ENCODE measurements around the gene DGUOK. TPM values are rescaled to one million over a fixed set of nuclear protein-coding genes. Genes with fewer than 3 reads are reported as not detected.
A peak's percentile ranks its signal among the peaks of the same experiment; 100 is the strongest.

DGUOK gene
- total RNA-seq, 1 donor from 2014 or later = 98.0 TPM

DNA sequence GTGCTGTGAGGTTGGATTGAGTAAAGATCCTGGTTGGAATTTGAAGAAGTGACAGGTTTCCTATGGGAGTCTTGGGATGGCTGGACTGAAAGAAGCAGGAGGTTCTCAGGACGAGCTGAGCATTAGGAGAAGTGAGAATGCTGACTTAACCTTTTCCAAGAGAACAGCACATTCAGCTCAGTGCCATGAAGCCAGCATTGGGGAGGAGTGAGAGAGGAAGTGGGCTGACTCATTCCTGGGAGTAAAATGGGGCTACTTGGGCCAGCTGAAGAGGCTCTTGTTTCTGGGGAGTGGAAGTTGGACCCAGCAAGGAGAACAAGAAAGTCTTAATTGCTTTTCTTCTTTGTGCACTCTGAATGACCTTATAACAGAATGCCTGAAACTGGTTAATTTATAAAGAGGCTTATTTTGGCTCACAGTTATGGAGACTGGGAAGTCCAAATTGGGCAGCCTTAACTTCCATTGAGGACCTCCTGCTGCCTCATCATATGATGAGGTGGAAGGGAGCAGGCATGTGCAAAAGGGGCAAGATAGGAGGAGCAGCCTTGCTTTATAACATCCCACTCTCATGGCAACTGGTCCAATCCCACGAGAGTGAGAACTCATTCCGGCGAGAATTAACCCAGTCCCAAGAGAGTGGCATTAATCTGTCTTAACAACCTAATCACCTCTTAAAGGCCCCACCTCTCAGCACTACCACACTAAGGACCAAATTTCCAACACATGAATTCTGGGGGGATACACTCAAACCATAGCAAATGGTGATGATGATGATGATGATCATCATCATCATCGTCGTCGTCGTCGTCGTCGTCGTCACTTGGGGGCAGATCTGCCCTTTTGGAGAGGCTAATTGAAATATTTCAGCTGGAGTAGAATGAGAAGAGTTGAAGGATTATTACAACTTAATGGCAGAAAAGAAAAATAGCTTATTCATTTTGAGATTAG lies 26.1 kb downstream of the DGUOK start:
- Mint-ChIP-seq H3K27me3 (ENCODE audit: insufficient read depth) (no peaks in the 10 kb centered on the region), H3K27ac (peak overlapping the region; percentile 36), H3K36me3 (ENCODE audit: low read depth) (peaks cover 64% of the 10 kb centered on the region), H3K9me3 (no peaks in the 10 kb centered on the region), H3K4me1 (ENCODE audit: low read depth) (peaks cover 57% of the 10 kb centered on the region), H3K4me3 (no peak overlapping the region)
- intact Hi-C loops (cut with micrococcal nuclease) = no loop called here
- DNase-seq (ENCODE audit: low spot score) = no peak

DNA sequence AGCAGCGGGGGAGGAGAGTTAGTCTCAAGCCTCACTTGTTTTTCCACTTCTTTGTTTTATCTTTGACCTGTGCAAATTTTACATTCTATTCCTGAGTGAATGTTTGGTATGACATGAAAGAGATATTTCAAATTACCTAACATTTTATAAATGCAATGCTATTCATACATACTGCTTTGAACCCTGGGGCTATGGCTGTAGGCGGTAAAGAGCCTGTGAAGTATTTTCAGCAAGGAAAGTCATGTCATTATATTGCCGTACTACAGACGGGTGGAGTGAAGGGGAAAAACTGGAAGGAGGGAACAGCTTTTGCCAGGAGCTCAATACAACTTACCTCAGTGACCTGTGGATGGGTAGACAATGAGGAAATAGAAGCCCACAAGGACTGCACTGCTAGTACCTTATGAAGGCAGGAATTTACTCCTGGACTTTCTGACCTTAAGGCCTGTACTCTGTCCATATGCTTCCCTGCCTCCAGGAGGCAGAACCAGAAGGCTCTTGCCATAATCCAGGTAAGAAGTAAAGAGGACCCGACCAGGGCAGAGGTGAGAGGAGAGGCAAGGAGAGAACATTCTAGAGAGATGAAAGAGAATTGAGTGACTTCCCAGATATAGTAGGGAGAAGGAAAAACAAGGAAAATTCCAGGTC lies 29.7 kb downstream of the DGUOK start:
- no peak overlapping the region for H3K4me3 Mint-ChIP-seq
- H3K9me3 Mint-ChIP-seq = no peaks in the 10 kb centered on the region
- H3K36me3 Mint-ChIP-seq (ENCODE audit: low read depth) = peaks cover 64% of the 10 kb centered on the region
- H3K4me1 Mint-ChIP-seq (ENCODE audit: low read depth) = peaks cover 25% of the 10 kb centered on the region
- no peak for DNase-seq (ENCODE audit: low spot score)
- H3K27me3 Mint-ChIP-seq (ENCODE audit: insufficient read depth) = no peaks in the 10 kb centered on the region
- H3K27ac Mint-ChIP-seq = no peak overlapping the region
- intact Hi-C loops (cut with micrococcal nuclease) = no loop called here

DNA sequence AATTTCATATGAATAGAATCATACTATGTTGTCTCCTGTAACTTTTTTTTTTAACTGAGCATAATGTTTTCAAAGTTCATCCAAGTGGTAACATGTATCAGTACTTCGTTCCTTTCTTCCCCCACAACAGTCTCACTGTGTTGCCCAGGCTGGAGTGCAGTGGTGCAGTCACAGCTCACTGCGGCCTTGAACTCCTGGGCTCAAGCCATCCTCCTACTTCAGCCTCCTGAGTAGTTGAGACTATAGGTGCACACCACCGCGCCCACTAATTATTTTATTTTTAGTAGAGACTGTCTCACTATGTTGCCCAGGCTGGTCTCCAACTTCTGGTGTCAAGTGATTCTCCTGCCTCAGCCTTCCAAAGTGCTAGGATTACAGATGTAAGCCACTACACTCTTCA lies 34.6 kb downstream of the DGUOK start:
- no peak overlapping the region for H3K27ac Mint-ChIP-seq
- peaks cover 37% of the 10 kb centered on the region for H3K36me3 Mint-ChIP-seq (ENCODE audit: low read depth)

DNA sequence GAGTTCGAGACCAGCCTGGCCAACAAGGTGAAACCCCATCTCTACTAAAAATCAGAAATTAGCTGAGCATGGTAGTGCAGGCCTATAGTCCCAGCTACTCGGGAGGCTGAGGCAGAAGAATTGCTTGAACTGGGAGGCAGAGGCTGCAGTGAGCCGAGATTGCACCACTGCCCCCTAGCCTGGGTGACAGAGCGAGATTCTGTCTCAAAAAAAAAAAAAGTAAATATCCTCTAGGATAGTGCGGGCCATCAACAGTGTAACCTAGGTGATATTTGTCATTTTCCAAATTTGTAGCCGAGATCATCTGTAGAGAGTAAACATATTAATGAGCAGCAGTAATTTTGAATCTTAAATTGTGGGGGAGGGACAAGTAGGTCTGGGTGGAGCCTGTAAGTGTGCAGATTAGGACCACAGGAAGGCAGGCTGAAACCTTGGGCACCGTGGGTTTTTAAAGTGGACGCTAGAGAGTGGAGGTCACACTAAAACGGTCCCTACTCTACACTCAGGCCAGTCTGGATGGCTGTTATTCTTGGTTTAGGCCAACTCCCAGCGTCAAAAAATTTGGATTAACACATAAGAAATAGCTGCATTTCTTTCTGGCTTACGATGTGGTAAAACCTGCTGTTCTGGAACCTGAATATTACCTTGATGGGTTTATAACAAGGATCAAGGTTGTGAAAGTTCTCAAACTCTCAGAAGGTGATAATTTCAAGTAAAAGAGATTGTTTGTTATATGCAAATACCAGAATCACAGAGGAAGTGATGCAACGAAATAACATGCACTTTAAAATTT lies 35.3 kb downstream of the DGUOK start:
- peaks cover 8% of the 10 kb centered on the region for H3K9me3 Mint-ChIP-seq
- peaks cover 36% of the 10 kb centered on the region for H3K4me1 Mint-ChIP-seq (ENCODE audit: low read depth)
- intact Hi-C loops (cut with micrococcal nuclease) = loop anchor here (2.0 kb wide), 2 partner anchors 17 to 75 kb away; no protein-coding TSS in a partner anchor
- no peak for DNase-seq (ENCODE audit: low spot score)
- H3K27ac Mint-ChIP-seq = no peak overlapping the region
- H3K36me3 Mint-ChIP-seq (ENCODE audit: low read depth) = peaks cover 30% of the 10 kb centered on the region
- H3K4me3 Mint-ChIP-seq = no peak overlapping the region
- no peaks in the 10 kb centered on the region for H3K27me3 Mint-ChIP-seq (ENCODE audit: insufficient read depth)

More for the DNA sequence above, 34.6 kb downstream of the DGUOK start:
- H3K4me3 Mint-ChIP-seq = no peak overlapping the region
- H3K9me3 Mint-ChIP-seq = peaks cover 8% of the 10 kb centered on the region
- DNase-seq (ENCODE audit: low spot score) = no peak
- no peaks in the 10 kb centered on the region for H3K27me3 Mint-ChIP-seq (ENCODE audit: insufficient read depth)
- H3K4me1 Mint-ChIP-seq (ENCODE audit: low read depth) = peaks cover 36% of the 10 kb centered on the region
- intact Hi-C loops (cut with micrococcal nuclease) = no loop called here

DNA sequence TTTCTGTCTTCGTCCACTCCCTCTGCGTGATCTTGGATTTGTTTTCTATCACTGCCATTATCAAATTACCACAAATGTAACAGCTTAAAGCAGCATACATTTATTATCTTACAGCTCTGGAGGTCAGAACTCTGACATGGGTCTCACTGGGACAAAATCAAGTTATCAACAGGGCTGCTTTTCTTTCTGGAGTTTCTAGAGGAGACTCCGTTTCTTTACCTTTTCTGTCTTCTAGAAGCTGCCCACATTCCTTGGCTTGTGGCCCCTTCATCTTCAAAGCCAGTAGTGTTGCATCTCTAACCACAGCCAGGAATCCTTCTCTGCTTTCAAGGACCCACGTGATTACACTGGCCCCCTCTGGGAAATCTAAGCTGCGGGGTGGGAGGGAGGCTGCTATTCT lies 36.1 kb downstream of the DGUOK start:
- DNase-seq (ENCODE audit: low spot score) = no peak
- Mint-ChIP-seq H3K4me1 (ENCODE audit: low read depth) (peaks cover 34% of the 10 kb centered on the region), H3K4me3 (no peak overlapping the region), H3K36me3 (ENCODE audit: low read depth) (peaks cover 27% of the 10 kb centered on the region), H3K27ac (no peak overlapping the region), H3K27me3 (ENCODE audit: insufficient read depth) (no peaks in the 10 kb centered on the region), H3K9me3 (peaks cover 8% of the 10 kb centered on the region)
- intact Hi-C loops (cut with micrococcal nuclease) = loop anchor here (1.0 to 2.0 kb wide), 7 partner anchors 9 to 76 kb away; partner anchors contain the start of gene DGUOK

- peak overlapping the region; percentile 86 for H3K27ac Mint-ChIP-seq
- peak overlapping the region; percentile 1 for H3K4me3 Mint-ChIP-seq
- no peaks in the 10 kb centered on the region for H3K27me3 Mint-ChIP-seq (ENCODE audit: insufficient read depth)
- peaks cover 30% of the 10 kb centered on the region for H3K4me1 Mint-ChIP-seq (ENCODE audit: low read depth)
- DNase-seq (ENCODE audit: low spot score) = no peak
- peaks cover 8% of the 10 kb centered on the region for H3K9me3 Mint-ChIP-seq
- H3K36me3 Mint-ChIP-seq (ENCODE audit: low read depth) = peaks cover 19% of the 10 kb centered on the region
- intact Hi-C loops (cut with micrococcal nuclease) = loop anchor here (1.0 to 2.0 kb wide), 9 partner anchors 8 to 132 kb away; partner anchors contain the start of gene DGUOK
Observed at GRCh38 chr2:73963385-73964120, 36.9 kb downstream of the DGUOK start.

DNA sequence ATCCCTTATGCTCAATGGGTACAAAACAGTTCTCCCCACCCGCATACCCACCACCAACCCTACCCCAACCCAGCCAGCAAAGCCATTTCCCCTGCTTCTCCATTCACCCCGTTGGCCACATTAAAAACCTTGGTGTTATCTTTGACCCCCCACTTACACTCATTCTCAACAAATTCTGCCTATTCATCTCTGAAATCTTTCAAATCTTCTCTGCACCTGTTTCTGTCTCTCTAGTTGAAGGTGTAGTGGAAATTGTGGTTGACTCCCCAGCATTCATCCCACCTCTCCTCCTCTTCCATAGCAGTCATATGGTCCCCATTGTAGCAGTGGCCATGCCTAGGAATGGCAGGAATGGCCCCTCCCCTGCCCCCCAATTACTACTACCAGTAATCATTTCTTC lies 37.5 kb downstream of the DGUOK start:
- H3K27me3 Mint-ChIP-seq (ENCODE audit: insufficient read depth) = no peaks in the 10 kb centered on the region
- intact Hi-C loops (cut with micrococcal nuclease) = loop anchor here (1.0 to 2.0 kb wide), 2 partner anchors 25 to 133 kb away; no protein-coding TSS in a partner anchor

DNA sequence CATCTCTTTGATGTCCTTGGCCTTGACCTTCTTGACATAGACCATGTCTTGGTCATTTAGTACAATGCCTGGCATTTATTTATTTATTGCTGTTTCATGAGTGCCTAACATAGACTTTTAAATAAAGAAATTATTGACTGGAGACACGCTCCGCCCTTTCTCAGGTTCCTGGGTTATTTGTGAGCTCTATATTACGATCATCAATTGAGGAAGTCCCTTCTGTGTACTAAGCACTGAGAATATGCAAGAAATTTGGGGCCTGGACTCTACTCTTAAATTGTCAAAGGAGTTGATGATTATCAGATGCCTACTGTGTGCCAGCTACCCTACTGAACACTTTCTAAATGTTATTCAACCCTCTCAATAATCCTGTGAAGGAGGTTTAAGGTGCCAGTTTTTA lies 38.4 kb downstream of the DGUOK start:
- H3K27ac Mint-ChIP-seq = peak overlapping the region; percentile 42
- H3K4me1 Mint-ChIP-seq (ENCODE audit: low read depth) = peaks cover 35% of the 10 kb centered on the region
- no peak for DNase-seq (ENCODE audit: low spot score)
- no peak overlapping the region for H3K4me3 Mint-ChIP-seq
- peaks cover 8% of the 10 kb centered on the region for H3K9me3 Mint-ChIP-seq
- intact Hi-C loops (cut with micrococcal nuclease) = loop anchor here (2.0 kb wide), 1 partner anchor 26 kb away; no protein-coding TSS in a partner anchor
- H3K27me3 Mint-ChIP-seq (ENCODE audit: insufficient read depth) = no peaks in the 10 kb centered on the region
- H3K36me3 Mint-ChIP-seq (ENCODE audit: low read depth) = peaks cover 8% of the 10 kb centered on the region

More for the DNA sequence above, 37.5 kb downstream of the DGUOK start:
- Mint-ChIP-seq H3K4me1 (ENCODE audit: low read depth) (peaks cover 30% of the 10 kb centered on the region), H3K27ac (peak overlapping the region; percentile 86), H3K9me3 (peaks cover 8% of the 10 kb centered on the region), H3K4me3 (no peak overlapping the region), H3K36me3 (ENCODE audit: low read depth) (peaks cover 12% of the 10 kb centered on the region)
- DNase-seq (ENCODE audit: low spot score) = no peak

DNA sequence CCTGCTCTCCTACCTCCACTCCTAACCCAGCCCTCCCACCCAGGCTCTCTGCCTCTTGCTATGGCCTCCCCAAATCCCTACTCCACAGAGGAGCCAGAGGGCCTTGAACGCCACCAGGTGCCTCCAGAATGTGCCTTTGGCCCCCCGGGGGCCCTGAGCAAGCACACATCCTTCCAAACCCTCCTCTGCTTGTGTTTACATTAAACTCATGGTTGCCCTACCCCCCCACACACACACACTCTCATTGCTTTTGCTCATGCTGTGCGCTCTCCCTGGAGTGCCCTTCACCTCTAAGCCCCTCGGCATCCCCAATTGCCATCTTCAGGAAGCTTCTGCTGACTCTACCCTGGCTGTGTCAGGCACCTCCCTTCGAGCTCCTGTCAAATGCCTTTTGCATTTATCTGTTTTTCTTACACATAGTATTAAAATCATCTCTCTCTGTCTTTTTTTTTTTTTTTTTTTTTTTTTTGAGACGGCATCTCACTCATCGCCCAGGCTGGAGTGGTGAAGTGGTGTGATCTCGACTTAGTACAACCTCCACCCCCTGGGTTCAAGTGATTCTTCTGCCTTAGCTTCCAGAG lies 41.8 kb downstream of the DGUOK start:
- Mint-ChIP-seq H3K4me1 (ENCODE audit: low read depth) (peaks cover 58% of the 10 kb centered on the region), H3K9me3 (no peaks in the 10 kb centered on the region), H3K27ac (no peak overlapping the region), H3K4me3 (no peak overlapping the region), H3K27me3 (ENCODE audit: insufficient read depth) (no peaks in the 10 kb centered on the region), H3K36me3 (ENCODE audit: low read depth) (no peaks in the 10 kb centered on the region)
- DNase-seq (ENCODE audit: low spot score) = no peak
- intact Hi-C loops (cut with micrococcal nuclease) = no loop called here

- peaks cover 49% of the 10 kb centered on the region for H3K4me1 Mint-ChIP-seq (ENCODE audit: low read depth)
- H3K4me3 Mint-ChIP-seq = no peak overlapping the region
- no peaks in the 10 kb centered on the region for H3K27me3 Mint-ChIP-seq (ENCODE audit: insufficient read depth)
- no peak for DNase-seq (ENCODE audit: low spot score)
- intact Hi-C loops (cut with micrococcal nuclease) = no loop called here
- no peaks in the 10 kb centered on the region for H3K9me3 Mint-ChIP-seq
- H3K27ac Mint-ChIP-seq = no peak overlapping the region
- no peaks in the 10 kb centered on the region for H3K36me3 Mint-ChIP-seq (ENCODE audit: low read depth)
Observed at GRCh38 chr2:73969356-73969755, 42.7 kb downstream of the DGUOK start.

DNA sequence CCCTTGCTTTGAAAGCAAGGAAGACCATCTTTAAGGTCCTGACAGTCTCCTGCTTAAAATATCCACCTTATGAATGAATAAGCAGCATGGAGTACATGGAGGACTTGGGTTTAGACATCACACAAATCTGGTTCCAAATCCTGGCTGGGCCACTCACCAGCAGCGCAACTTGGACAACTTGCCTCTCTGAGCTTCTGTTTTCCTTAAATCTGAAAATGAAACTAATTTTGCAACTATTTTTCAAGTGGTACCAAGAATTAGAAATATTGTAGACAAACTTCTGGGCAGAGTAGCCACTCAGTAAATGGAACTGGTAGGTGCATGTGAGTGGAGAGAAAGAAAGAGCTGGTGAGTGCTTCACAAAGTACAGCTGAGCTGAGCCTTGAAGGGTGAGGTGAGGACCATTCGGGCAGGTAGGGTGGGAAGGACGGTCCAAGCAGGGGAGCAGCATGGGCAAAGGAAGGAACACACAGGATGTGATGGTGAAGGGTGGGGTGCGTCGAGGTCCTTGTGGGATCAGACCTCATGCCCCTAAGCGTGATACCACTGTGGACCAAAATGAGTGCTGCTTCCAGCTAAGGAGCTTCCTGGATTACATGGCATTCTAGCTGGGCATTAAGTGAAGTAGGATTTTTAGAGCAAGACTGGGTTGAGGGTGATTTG lies 43.6 kb downstream of the DGUOK start:
- Mint-ChIP-seq H3K9me3 (no peaks in the 10 kb centered on the region), H3K4me1 (ENCODE audit: low read depth) (peaks cover 40% of the 10 kb centered on the region), H3K36me3 (ENCODE audit: low read depth) (no peaks in the 10 kb centered on the region), H3K27me3 (ENCODE audit: insufficient read depth) (no peaks in the 10 kb centered on the region), H3K27ac (peak overlapping the region; percentile 79), H3K4me3 (peak overlapping the region; percentile 69)
- DNase-seq (ENCODE audit: low spot score) = no peak
- intact Hi-C loops (cut with micrococcal nuclease) = loop anchor here (2.0 kb wide), 2 partner anchors 15 to 177 kb away; partner anchors contain the start of genes BOLA3 and TET3
